ENCODE data around the gene HYOU1.
"Not testable (repeated sequence)": the region's sequence is repeated elsewhere in the genome, so short reads cannot be mapped to it uniquely, and the experiment has no call there.

The HYOU1 gene, protein sequence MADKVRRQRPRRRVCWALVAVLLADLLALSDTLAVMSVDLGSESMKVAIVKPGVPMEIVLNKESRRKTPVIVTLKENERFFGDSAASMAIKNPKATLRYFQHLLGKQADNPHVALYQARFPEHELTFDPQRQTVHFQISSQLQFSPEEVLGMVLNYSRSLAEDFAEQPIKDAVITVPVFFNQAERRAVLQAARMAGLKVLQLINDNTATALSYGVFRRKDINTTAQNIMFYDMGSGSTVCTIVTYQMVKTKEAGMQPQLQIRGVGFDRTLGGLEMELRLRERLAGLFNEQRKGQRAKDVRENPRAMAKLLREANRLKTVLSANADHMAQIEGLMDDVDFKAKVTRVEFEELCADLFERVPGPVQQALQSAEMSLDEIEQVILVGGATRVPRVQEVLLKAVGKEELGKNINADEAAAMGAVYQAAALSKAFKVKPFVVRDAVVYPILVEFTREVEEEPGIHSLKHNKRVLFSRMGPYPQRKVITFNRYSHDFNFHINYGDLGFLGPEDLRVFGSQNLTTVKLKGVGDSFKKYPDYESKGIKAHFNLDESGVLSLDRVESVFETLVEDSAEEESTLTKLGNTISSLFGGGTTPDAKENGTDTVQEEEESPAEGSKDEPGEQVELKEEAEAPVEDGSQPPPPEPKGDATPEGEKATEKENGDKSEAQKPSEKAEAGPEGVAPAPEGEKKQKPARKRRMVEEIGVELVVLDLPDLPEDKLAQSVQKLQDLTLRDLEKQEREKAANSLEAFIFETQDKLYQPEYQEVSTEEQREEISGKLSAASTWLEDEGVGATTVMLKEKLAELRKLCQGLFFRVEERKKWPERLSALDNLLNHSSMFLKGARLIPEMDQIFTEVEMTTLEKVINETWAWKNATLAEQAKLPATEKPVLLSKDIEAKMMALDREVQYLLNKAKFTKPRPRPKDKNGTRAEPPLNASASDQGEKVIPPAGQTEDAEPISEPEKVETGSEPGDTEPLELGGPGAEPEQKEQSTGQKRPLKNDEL

DNA sequence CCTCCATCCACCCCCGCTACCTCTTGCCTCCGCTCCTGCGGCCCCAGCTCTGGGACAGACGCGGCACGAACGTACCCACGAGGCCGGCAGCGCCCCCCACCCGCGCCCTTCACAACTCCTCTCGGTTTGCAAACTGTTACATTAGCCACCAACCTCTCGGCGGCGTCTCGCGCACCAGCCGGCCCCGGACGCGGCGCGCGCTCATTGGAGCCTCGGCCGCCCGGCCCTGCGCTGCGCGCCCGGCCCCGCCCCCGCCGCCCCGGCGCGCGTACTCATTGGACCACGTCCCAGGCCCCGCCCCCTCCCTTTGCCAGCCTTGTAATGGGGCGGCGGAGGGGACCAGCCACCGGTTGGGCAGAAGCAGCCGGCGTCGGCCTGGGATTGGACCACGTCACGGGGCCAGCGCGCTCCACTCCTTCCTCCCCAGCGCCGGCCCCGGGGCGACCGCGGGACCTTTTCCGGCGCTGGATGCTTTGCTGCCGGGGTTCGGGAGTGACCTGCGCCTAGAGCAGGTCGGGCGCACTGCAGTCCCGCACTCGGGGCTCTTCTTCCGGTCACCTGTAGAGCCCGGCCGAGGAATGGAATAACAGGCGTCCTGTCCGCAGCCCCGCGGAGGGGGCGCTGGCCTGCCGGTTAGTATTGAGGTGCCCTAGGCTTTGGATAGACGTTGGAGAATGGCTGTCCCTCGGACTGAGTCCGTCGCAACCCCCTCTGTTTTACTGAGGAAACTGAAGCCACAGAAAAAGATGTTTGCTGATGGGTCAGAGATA is at the start of gene HYOU1:
Gene HYOU1 (minus strand): TSS at position 206 of the 770 bp plus-strand sequence. CDS start 1,045 bp downstream, outside the sequence.
- peak; percentile 99 for DNase-seq

DNA sequence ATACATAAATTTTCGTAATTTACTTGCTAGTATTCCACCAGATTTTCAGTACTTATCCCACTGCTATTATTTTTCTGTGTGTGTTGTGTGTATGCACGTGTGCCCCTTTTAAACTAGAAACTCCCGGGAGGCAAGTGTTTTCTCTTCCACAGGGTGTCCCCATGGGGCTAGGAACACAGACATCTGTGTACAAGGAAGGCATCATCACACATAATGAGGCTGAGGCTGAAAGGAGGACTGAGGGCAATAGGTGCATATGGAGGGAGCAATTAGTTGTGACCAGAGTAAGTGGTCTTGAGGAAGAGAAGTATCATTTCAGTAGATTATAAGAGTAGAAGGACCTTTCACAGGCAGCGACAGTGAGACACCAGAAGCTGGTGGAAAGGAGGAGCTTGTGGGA is 46.8 kb upstream of the HYOU1 start:
- no peak for DNase-seq

GRCh38 chr11:119103161-119103664 is 46.2 kb upstream of the HYOU1 start:
- DNase-seq: not testable (repeated sequence)

GRCh38 chr11:119101759-119102423 is 44.9 kb upstream of the HYOU1 start, which contains the start of gene DPAGT1:
Gene DPAGT1 (minus strand): TSS chr11:119101853. CDS start chr11:119101655, 198 bp downstream.
- DNase-seq: peak; percentile 98

DNA sequence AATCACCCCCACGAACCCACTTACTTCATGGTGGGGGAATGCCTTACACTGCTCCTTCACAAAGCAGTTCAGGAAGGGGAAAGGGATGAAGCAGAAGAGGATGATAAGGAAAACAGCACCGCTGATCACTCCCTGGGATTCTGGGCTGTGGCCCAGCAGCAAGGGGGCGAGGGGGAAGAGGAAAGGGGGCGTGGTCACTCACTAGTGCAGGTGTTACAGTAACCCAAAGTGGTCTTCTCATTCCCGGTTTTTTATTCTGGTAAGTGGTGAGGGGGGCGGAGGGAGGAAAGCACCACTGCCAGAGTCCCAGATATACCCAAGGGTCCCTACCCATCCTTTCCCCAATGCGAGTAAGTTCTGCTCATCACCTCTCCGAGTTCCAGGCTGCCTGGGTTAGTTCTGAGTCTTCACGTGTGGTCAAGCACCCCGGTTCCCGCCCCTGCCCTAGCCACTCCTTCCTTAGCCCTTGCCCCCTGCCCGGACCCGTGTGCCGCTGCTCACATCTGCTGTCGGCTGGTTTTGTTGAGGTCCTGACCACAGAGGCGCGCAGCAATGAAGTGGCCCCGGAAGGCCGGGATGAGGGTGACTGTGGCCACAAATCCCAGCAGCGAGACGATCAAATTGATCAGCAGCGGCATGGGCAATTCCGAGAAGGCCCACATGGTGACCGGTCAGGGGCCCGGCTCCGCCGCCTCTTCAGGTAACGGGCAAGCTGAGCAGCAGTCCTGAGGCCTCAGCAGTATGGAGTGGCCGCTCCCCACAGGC is 44.2 kb upstream of the HYOU1 start:
- DNase-seq: peak; percentile 70

GRCh38 chr11:119100246-119100970 is 43.4 kb upstream of the HYOU1 start:
- peak; percentile 29 for DNase-seq

DNA sequence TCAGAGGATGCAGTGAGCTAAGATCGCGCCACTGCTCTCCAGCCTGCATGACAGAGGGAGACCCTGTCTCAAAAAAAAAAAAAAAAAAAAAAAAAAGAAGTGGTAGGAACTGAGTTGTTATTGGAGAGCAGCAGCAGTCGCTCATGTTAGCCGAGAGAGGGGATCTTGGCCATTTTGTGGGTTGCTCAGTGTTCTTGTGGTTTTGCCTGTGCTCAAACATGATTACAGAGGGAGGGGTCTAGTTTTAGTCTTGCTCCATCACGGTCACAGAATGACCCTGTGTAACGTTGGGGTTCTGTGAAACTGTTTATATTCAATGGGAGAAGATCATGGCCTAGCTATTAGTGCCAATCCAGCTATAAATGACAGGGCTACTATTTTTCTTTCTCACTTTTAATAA is 42.7 kb upstream of the HYOU1 start:
- DNase-seq: no peak

DNA sequence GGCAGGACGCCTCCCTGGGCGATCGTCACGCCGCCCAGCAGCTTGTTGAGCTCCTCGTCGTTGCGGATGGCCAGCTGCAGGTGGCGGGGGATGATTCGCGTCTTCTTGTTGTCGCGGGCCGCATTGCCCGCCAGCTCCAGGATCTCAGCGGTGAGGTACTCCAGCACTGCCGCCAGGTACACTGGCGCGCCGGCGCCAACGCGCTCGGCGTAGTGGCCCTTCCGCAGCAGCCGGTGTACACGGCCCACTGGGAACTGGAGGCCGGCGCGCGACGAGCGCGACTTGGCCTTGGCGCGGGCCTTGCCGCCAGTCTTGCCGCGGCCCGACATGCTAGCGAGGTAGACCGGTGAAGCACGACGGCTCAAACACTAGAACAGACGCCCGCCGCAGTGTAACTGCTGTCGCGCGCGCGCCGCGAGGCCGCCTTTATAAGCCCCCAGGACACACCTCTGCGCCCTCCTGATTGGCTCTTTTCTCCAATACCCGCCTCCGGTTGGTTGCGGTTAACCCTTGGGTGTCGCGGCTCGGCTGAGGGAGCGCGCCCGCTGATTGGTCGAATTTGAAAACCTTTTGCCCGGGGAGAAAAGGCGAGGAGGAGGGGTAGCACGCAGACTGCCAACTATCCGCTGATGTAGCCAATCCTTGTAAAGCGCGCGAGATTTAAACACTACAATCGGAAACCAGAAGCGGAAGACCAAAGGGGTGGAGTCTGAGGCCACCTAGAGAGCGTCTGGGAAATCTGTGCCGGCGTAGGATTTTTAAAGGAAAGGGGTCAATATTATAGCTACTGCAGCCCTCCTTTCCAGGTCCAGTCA is 38.3 kb upstream of the HYOU1 start:
- DNase-seq: peak; percentile 100

DNA sequence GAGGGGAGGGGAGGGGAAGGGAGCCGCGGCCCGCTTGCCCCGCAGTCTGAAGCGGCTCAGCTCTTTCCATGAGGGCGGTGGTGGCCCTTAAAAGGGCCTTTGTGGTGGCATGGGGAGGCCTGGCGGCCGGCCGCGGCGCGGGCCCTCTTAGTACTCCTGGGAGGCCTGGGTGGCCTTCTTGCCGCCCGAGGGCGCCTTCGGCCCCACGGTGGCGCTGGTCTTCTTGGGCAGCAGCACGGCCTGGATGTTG is 37.7 kb upstream of the HYOU1 start:
- peak; percentile 88 for DNase-seq

DNA sequence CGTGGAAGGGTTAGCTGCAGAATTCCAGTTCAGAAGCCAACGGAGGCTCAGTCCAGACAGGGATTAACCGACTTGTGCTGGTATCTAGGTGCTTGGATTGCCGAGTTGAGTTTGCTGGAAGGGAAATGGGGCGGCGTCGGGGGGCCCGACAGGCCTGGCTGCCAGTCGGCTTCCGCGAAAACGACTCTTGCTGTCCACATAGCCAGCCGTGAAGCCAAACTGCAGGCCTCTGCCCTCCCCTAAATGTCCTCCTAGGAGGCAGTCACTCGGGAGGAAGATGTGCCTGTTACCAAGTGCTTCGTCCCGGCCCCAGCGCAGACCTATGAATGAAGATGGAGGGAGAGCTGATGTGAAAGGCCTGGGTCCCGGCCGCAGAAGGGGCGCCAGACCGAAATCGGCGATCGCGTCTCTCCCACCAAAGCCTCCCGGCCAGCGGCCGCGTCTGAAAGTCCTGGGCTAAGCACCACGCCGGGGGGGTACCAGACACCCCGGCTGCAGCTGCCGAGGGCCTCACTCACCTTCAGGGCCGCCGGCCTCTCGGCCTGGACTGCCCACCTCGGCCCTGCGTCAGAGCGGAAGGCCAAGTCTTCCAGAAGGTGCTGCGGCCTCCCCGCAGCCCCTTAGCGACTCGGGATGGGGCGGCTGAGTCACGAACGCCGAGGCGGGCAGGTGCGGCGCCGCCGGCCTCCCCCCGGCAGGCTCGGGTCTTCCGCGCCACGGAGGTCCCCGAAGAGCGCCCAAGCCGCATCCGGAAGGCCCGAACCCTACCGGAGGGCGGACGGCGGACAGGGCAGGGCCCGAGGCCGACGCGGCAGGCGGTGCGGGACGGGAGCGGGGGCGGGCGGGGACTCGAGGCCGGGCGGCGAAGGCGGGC is 37.2 kb upstream of the HYOU1 start:
- peak; percentile 66 for DNase-seq

DNA sequence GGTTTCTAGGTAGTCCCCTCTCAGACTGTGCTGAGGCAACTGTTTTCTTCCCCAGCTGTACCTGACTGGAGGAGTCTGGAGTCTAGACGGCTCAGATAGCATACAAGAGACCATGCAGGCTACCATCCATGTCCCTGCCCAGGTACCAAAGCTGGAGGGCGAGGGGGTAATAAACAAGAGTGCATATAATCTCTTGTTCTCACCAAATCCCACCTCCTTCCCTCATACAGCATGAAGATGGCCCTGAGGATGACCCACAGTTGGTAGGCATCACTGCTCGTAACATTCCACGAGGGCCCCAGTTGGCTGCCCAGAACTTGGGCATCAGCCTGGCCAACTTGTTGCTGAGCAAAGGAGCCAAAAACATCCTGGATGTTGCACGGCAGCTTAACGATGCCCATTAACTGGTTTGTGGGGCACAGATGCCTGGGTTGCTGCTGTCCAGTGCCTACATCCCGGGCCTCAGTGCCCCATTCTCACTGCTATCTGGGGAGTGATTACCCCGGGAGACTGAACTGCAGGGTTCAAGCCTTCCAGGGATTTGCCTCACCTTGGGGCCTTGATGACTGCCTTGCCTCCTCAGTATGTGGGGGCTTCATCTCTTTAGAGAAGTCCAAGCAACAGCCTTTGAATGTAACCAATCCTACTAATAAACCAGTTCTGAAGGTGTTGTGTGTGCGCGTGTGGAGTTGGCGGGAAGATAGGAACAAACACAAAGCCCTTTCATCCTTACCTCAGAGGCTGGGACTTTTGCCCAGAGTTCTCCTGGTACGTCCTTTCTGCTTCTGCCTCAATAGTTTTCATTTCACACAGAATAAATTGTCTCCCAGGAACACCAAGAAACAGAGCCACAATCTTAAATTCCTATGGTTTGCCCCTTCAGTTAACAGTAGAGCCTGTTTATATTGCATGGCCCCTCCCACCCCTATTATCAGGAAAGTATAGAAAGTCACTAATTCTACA is 36.2 kb upstream of the HYOU1 start:
- peak; percentile 21 for DNase-seq

DNA sequence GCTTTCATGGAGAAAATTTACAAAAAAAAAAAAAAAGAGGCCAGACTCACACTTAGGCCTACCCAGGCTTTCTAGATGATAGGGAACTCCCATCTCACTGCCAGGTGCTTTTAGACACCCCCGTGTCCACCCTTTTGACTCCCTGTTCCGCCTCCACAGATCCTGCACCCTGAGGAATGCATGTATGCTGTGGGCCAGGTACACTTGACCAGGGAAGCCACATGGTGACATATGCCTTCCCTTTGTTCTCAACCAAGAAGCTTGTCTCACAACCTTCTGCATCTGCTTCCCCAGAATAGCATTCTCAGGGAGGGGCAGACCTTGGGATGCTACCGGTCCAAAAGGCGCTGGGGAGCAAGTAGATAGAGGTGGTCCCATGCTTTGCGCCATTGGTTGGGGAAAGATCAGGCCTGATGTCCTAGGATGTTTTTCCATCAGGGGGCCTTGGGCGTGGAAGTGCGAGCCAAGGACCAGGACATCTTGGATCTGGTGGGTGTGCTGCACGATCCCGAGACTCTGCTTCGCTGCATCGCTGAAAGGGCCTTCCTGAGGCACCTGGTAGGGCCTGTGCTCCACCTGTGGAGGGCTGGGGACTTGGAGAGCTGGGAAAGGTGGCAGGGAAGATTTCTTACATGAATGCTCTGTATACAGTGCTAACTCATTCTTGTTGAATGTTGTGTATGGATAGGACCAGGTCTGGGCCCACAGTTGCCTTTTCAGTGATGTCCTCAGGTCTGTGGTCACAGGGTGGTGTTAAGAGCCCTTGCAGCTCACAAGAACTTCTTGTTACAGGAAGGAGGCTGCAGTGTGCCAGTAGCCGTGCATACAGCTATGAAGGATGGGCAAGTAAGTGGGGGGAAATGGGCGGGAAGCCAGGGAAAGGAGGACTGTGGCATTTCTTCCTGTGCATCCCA is 35.2 kb upstream of the HYOU1 start:
- no peak for DNase-seq

DNA sequence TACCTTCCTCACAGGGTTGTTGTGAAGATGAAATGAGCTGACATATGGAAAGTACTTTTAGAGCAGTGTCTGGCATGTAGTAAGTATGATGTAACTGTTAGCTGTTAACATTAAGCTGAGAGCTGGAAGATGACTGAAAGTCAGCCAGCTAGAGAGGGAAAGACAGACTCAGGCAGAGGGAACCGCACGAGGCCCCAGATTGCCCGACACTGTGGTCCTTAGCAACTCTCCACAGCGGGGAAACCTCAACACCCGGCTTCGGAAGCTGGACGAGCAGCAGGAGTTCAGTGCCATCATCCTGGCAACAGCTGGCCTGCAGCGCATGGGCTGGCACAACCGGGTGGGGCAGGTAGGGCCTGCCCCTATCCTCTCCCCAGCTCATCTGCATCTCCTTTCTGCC is 34.2 kb upstream of the HYOU1 start:
- DNase-seq: no peak

- no peak for DNase-seq
Observed at GRCh38 chr11:119089319-119089718, 32.3 kb upstream of the HYOU1 start.

GRCh38 chr11:119088406-119088805 is 31.4 kb upstream of the HYOU1 start:
- no peak for DNase-seq

DNA sequence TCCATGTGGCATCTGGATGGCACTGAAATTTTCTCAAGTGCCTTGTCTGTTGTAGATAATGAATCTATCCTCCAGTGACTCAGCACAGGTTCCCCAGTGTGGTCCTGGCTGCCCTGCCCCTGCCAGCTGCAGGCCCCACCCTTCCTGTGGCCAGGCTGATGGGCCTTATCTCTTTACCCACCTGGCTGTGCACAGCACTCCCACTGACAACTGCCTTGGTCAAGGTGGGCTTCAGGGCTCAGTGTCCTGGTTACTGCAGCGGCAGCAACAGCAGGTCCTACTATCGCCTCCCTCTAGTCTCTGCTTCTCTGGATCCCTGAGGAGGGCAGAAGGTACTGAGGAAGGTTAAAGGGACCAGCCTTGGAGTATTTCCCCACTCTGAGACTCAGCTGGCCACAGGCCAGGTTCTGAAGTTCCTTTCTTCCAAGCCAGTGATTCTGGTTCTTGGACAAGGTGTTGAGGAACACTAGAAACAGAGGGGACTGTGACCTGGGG is 30.8 kb upstream of the HYOU1 start:
- no peak for DNase-seq

All from NCI-H146 (cell line).